PC-9 (cell line): ENCODE data around the gene TSC22D3. TPM values are rescaled to one million over a fixed set of nuclear protein-coding genes. Genes with fewer than 3 reads are reported as not detected.
A peak's percentile ranks its signal among the peaks of the same experiment; 100 is the strongest.

ENCODE experiments used
- BruUV-seq: library from RNA; stranded (reverse); fragments of 400-500 nt; replicated peaks from 2 replicates; lab custom pipeline; 2021; lab: Mats Ljungman, UMichigan
- CTCF ChIA-PET: fragments of 300-600 bp; sonication (Branson Sonifier 250); formaldehyde crosslinking; loops from one replicate; lab custom pipeline; 2022; ENCODE audit warnings: antibody characterized with exemption; lab: Charles Lee
- POLR2A ChIA-PET: fragments of 300-600 bp; sonication (Branson Sonifier 250); formaldehyde crosslinking; loops from one replicate; lab custom pipeline; 2022; ENCODE audit warnings: antibody characterized with exemption; ENCODE audit not compliant: unreplicated experiment; lab: Charles Lee
- DNase-seq, 2 experiments: peaks; one replicate each; pipeline versions ENCODE4 v3.0.0 to v3.0.0-alpha.2; 2015 to 2022; ENCODE audit warnings: mixed read lengths in 1 of 2
- H2AFZ ChIP-seq: fragments of 200-600 bp; sonication (generic); 2 replicates; pipeline ENCODE4 v1.8.1; 2017; ENCODE audit warnings: antibody characterized with exemption
- H3F3A ChIP-seq: fragments of 200-600 bp; sonication (generic); 2 replicates; pipeline ENCODE4 v1.8.1; 2017; ENCODE audit warnings: antibody characterized with exemption, mild to moderate bottlenecking, low read depth; ENCODE audit not compliant: insufficient read depth
- H3K27ac ChIP-seq: fragments of 200-600 bp; sonication (generic); 2 replicates; pipeline ENCODE4 v1.6.1; 2016; ENCODE audit warnings: mixed run types
- H3K27me3 ChIP-seq: fragments of 200-600 bp; sonication (generic); 2 replicates; pipeline ENCODE4 v1.6.1; 2016; ENCODE audit warnings: low read depth, mixed run types; ENCODE audit not compliant: insufficient read depth
- H3K36me3 ChIP-seq: fragments of 200-600 bp; sonication (generic); 2 replicates; pipeline ENCODE4 v1.6.1; 2016; ENCODE audit warnings: low read depth, mixed run types
- H3K4me1 ChIP-seq: fragments of 200-600 bp; sonication (generic); replicated peaks from 2 replicates; pipeline ENCODE4 v1.6.1; 2016; ENCODE audit warnings: mixed run types; ENCODE audit not compliant: insufficient read depth
- H3K4me2 ChIP-seq: fragments of 200-600 bp; sonication (generic); 2 replicates; pipeline ENCODE4 v1.6.1; 2017; ENCODE audit warnings: mixed run types
- H3K4me3 ChIP-seq: fragments of 200-600 bp; sonication (generic); 2 replicates; pipeline ENCODE4 v1.6.1; 2016; ENCODE audit warnings: mixed run types
- H3K79me2 ChIP-seq: fragments of 200-600 bp; sonication (generic); 2 replicates; pipeline ENCODE4 v1.6.1; 2017; ENCODE audit warnings: low read depth, mixed run types
- H3K9me2 ChIP-seq: fragments of 200-600 bp; sonication (generic); 2 replicates; pipeline ENCODE4 v1.8.1; 2017; ENCODE audit warnings: mild to moderate bottlenecking; ENCODE audit not compliant: insufficient read depth
- H3K9me3 ChIP-seq: fragments of 200-600 bp; sonication (generic); 2 replicates; pipeline ENCODE4 v1.8.1; 2016; ENCODE audit warnings: low read depth; ENCODE audit not compliant: insufficient read depth
- H4K20me1 ChIP-seq: fragments of 200-600 bp; sonication (generic); 2 replicates; pipeline ENCODE4 v1.8.1; 2017; ENCODE audit not compliant: insufficient read depth
- EZH2 ChIP-seq: fragments of 200-600 bp; sonication (generic); IDR thresholded peaks from 2 replicates; pipeline ENCODE4 v1.8.0; 2017; ENCODE audit warnings: antibody characterized with exemption, low read depth
- intact Hi-C: fragments of 100-400 bp; cut with micrococcal nuclease; formaldehyde crosslinking; loops from one replicate; pipeline ENCODE4 v1.10.0; 2022; ENCODE audit not compliant: unreplicated experiment
- total RNA-seq: library from RNA; stranded (reverse); gene quantifications from 2 replicates; pipeline ENCODE4 v1.2.3, GENCODE V29; 2021
- TF ChIP-seq, protein P1 (sequence below): fragments of 200-600 bp; sonication (generic); conservative IDR thresholded peaks from 2 replicates; pipeline ENCODE4 v1.6.1; 2017; ENCODE audit warnings: mixed run types, antibody characterized with exemption, mild to moderate bottlenecking, moderate library complexity

TSC22D3 gene
- total RNA-seq, 1 experiment from 2014 or later: 43.9 TPM

DNA sequence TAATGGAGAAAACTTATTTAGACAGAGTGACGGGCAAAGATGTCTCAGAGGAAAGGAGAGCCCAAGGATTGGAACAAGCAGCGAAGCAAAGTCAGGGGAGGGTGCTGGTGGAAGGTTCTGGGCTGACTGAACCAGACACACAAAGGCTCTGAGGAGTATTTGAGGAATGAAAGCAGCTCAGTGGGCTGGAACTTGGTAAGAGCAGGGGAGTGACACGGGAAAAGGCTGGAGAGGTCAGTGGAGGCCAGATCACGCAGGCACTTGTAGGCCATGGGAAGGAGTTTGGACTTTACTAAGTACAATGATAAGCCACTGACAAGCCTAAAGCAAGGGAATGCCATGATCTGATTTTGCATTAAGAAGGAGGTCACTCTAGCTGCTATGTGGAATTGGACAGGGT lies 71.4 kb downstream of the TSC22D3 start:
- Histone ChIP-seq H3K27me3 (no peaks in the 10 kb centered on the region), H3K36me3 (no peaks in the 10 kb centered on the region), H3K79me2 (no peaks in the 10 kb centered on the region), H3K9me2 (no peaks in the 10 kb centered on the region), H3F3A (no peaks in the 10 kb centered on the region), H3K4me2 (no peak overlapping the region), H3K27ac (no peak overlapping the region), H3K4me3 (no peak overlapping the region), H3K4me1 (peaks cover 18% of the 10 kb centered on the region), H3K9me3 (no peaks in the 10 kb centered on the region), H2AFZ (no peak overlapping the region), H4K20me1 (no peaks in the 10 kb centered on the region)
- CTCF ChIA-PET: no interaction called here
- POLR2A ChIA-PET: no interaction called here
- DNase-seq: no peak
- intact Hi-C loops: no loop called here
- no TSS peak for BruUV-seq
- TF ChIP-seq EZH2: no peak

DNA sequence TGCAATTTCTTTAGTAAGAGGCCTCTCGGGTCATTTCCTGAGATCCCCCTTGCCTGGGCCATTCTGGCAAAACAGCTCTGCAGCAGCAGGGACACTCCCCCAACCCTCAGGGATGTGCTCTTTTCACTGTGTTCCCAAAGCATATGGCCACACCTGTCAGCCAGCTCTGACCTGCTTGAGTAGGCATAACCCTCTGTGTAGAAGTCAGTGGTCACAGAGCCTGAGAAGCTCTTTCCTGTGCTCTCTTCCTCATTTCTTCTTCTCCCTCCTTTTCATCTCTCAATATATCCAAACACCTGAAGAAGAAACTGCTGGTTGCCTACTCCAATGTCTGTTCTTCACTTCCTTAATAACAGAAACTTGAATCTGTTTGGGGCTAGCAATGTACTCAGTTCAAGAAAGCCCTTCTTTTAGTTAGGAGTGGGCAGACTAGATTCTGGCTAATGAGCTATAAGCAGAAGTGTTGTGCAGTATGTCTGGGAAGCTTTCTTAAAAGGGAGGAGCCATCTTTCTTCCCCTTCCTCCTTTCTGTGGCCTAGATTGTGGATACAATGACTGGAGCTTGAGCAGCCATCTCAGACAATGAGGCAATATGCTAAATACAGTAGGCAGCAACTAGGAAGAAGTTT lies 74.0 kb downstream of the TSC22D3 start:
- H2AFZ ChIP-seq: no peak overlapping the region
- H3K36me3 ChIP-seq: no peaks in the 10 kb centered on the region
- no peaks in the 10 kb centered on the region for H3K27me3 ChIP-seq
- no peak for DNase-seq
- no peaks in the 10 kb centered on the region for H3K9me2 ChIP-seq
- no peaks in the 10 kb centered on the region for H4K20me1 ChIP-seq
- no peaks in the 10 kb centered on the region for H3K79me2 ChIP-seq
- no peak for TF ChIP-seq EZH2
- TF ChIP-seq, protein P1, sequence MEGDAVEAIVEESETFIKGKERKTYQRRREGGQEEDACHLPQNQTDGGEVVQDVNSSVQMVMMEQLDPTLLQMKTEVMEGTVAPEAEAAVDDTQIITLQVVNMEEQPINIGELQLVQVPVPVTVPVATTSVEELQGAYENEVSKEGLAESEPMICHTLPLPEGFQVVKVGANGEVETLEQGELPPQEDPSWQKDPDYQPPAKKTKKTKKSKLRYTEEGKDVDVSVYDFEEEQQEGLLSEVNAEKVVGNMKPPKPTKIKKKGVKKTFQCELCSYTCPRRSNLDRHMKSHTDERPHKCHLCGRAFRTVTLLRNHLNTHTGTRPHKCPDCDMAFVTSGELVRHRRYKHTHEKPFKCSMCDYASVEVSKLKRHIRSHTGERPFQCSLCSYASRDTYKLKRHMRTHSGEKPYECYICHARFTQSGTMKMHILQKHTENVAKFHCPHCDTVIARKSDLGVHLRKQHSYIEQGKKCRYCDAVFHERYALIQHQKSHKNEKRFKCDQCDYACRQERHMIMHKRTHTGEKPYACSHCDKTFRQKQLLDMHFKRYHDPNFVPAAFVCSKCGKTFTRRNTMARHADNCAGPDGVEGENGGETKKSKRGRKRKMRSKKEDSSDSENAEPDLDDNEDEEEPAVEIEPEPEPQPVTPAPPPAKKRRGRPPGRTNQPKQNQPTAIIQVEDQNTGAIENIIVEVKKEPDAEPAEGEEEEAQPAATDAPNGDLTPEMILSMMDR: no peak
- no peaks in the 10 kb centered on the region for H3F3A ChIP-seq
- BruUV-seq: no TSS peak
- POLR2A ChIA-PET: no interaction called here
- no peak overlapping the region for H3K4me3 ChIP-seq
- no peak overlapping the region for H3K27ac ChIP-seq
- intact Hi-C loops: no loop called here
- H3K9me3 ChIP-seq: no peaks in the 10 kb centered on the region
- CTCF ChIA-PET: no interaction called here
- H3K4me1 ChIP-seq: peaks cover 18% of the 10 kb centered on the region
- H3K4me2 ChIP-seq: no peak overlapping the region

DNA sequence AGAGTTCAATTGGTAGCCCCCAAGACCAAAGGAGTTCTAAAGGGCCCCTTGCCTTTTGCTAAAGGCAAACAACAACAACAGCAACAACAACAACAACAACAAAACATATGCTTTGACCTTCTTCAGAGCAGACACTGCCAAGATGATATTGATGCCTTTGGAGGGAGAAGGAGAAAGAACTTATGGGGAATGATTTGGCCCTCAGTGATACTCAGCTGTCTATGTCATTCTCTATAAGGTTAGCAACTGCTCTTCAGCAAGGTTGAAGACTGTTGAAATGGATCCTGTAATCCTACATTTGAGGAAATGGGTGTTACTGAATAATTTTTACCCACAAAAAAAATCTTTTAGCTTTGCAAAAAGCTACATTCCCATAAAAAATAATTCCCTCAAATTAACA lies 74.8 kb downstream of the TSC22D3 start:
- Histone ChIP-seq H2AFZ (peak overlapping the region; percentile 65; the same call in 1 of the 2 replicates), H3K4me2 (peak overlapping the region; percentile 44), H3K4me3 (no peak overlapping the region), H3K4me1 (peaks cover 18% of the 10 kb centered on the region), H4K20me1 (no peaks in the 10 kb centered on the region), H3K79me2 (no peaks in the 10 kb centered on the region), H3K9me2 (no peaks in the 10 kb centered on the region), H3K27ac (no peak overlapping the region), H3K9me3 (no peaks in the 10 kb centered on the region), H3K27me3 (no peaks in the 10 kb centered on the region), H3K36me3 (no peaks in the 10 kb centered on the region), H3F3A (no peaks in the 10 kb centered on the region)
- ChIA-PET POLR2A (no interaction called here), CTCF (interaction anchor here (0.7 kb wide), 1 partner anchor 564 kb away, joined by 3 read pairs; no protein-coding TSS in a partner anchor)
- intact Hi-C loops: no loop called here
- no peak for DNase-seq
- no TSS peak for BruUV-seq
- no peak for TF ChIP-seq EZH2
- TF ChIP-seq, protein P1: no peak
